Testis (tissue), 3 donors: ENCODE measurements around the gene AMY1B. TPM values are rescaled to one million over a fixed set of nuclear protein-coding genes. Genes with fewer than 3 reads are reported as not detected.
"Not testable (repeated sequence)": the region's sequence is repeated elsewhere in the genome, so short reads cannot be mapped to it uniquely, and the experiment has no call there.

ENCODE experiments used
- DNase-seq: peaks from one replicate; pipeline ENCODE4 v3.0.0-alpha.2; 2019
- H3K27ac ChIP-seq, 2 donors: fragments of 200-600 bp; sonication (generic); one replicate each; pipeline ENCODE4 v1.5.1; 2019
- H3K27me3 ChIP-seq: fragments of 200-600 bp; sonication (generic); one replicate; pipeline ENCODE4 v1.5.1; 2019
- H3K36me3 ChIP-seq: fragments of 200-600 bp; sonication (generic); one replicate; pipeline ENCODE4 v1.5.1; 2017; ENCODE audit warnings: low read depth; ENCODE audit errors: missing control alignments
- H3K4me1 ChIP-seq: fragments of 200-600 bp; sonication (generic); one replicate; pipeline ENCODE4 v1.5.1; 2019
- H3K4me3 ChIP-seq, 2 donors: fragments of 200-600 bp; sonication (generic); one replicate each; pipeline ENCODE4 v1.5.1; 2017 to 2019
- H3K9me3 ChIP-seq: fragments of 200-600 bp; sonication (generic); one replicate; pipeline ENCODE4 v1.5.1; 2017
- WGBS, 2 donors: methylation state at CpG; one replicate each; pipeline ENCODE4 v1.1.5; 2018; 5-methylcytosine and 5-hydroxymethylcytosine counted together
- intact Hi-C: fragments of 100-400 bp; cut with DNase I; formaldehyde crosslinking; loops from one replicate; pipeline ENCODE4 v1.15.1; 2023; ENCODE audit warnings: low total_unique reads
- polyA plus RNA-seq: library from polyadenylated mRNA; stranded (reverse); fragments of 350-450 nt; fragmentation: Illumina TruSeq; extraction: RNeasy Lipid Tissue Mini Kit (QIAGEN cat#74804); gene quantifications from one replicate; pipeline ENCODE4 v1.2.3, GENCODE V29; 2014; ENCODE audit warnings: low read depth, low replicate concordance; ENCODE audit not compliant: insufficient read depth
- small RNA-seq, 2 donors: library from RNA; depleted of rRNA; stranded (forward); fragments of <200 nt; gene quantifications; one replicate each; pipeline ENCODE3, GENCODE V24; 2016
- total RNA-seq, 2 donors: library from RNA; depleted of rRNA; stranded (reverse); fragments of >200 nt; gene quantifications; one replicate each; pipeline ENCODE4 v1.2.3, GENCODE V29; 2016

The AMY1B gene
- total and polyA plus RNA-seq, 3 donors from 2014 or later = 1.1 TPM; not detected in 2

DNA sequence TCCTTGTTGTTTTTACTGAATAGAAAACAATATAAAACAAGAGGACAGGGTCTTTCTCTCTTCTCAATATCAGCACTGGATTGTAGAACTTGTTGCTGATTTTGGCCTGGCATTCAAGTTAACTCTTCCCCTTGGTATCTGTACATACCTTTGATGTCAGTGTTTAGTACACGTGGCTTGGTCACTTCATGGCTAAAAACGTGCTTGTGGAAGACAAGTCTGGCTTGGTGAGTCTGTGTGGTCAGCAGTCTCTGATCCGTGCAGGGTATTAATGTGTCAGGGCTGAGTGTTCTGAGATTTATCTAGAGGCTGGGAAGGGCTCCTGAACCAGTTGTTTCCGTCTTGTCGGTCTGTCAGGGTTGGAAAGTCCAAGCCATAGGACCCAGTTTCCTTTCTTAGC, 40.5 kb downstream of the AMY1B start, which contains the start of gene AMY1A:
TSS of gene AMY1A (plus strand) at position 301 of the 400 bp plus-strand sequence. CDS start 571 bp downstream, outside the sequence.
- H3K36me3 ChIP-seq, H3K4me1 ChIP-seq, intact Hi-C loops, DNase-seq, H3K4me3 ChIP-seq, H3K9me3 ChIP-seq, H3K27me3 ChIP-seq, H3K27ac ChIP-seq: not testable (repeated sequence)
- no CpG with 5 or more reads among the region's 5 CpGs for WGBS, 2 donors

DNA sequence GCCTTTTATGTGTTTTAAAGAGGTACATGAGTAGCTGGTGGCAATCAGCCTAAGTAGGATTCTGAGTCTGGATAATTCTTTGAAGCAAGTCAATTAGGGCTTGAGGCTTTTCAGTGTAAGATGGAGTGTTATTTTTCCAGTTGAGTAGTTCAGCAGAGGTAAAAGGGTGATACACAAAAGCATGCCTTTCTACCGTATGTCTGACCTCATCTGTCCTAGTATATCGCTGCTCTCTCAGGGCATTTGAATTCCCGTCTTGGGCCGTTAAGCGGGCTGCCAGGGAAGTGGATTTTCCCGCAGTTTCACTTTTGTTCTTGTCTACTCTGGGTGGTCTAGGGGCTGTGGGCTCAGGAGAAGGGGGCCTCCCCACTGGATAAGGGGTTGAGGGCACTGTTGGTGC, 41.9 kb downstream of the AMY1B start:
- H3K27me3 ChIP-seq, DNase-seq, H3K4me1 ChIP-seq, H3K9me3 ChIP-seq, H3K4me3 ChIP-seq, H3K27ac ChIP-seq, intact Hi-C loops, H3K36me3 ChIP-seq: not testable (repeated sequence)
- WGBS, 2 donors = no CpG with 5 or more reads among the region's 6 CpGs

DNA sequence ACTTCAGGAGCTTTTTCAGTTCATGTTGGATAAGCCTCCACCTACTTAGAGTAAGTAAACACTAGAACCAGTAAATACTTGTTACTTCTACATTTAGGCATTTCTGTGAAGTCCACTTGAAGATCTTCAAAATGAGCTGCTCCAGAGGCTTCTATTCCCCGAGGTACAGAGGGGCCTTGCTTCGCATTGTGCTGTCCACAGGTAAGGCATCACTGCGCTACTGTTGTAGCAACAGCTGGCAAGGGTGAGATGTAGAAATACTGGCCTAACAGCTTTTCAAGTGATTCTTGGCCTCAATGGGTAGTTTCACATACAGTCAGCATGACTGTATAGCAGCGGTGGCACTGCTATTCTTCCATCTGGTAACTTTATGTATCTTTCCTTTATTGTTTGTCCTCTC, 45.1 kb downstream of the AMY1B start:
- H3K9me3 ChIP-seq, H3K4me1 ChIP-seq, H3K27me3 ChIP-seq, H3K36me3 ChIP-seq, intact Hi-C loops, H3K27ac ChIP-seq, H3K4me3 ChIP-seq, DNase-seq: not testable (repeated sequence)
- WGBS, 2 donors = no CpG with 5 or more reads among the region's 4 CpGs

DNA sequence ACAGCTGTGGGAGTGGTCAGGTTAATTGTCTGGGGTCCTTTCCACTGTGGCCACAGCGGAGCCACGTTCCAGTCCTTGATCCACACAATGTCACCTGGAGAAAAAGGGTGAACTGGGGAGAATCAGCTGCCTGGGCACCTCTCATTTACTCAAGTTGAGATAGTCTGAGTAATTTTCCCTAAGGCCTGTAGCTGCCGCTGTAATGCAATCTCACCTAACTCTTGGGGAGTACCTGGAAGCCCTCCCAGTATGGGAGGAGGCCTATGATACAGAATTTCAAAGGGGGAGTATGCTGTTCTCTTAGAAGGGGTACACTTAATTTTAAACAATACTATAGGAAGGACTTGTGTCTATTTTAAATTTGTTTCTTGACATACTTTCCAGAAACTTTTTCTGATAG, 45.7 kb downstream of the AMY1B start:
- H3K9me3 ChIP-seq, DNase-seq, H3K4me1 ChIP-seq, H3K36me3 ChIP-seq, H3K27me3 ChIP-seq, intact Hi-C loops, H3K27ac ChIP-seq, H3K4me3 ChIP-seq: not testable (repeated sequence)
- WGBS, 2 donors = no CpG with 5 or more reads among the region's 3 CpGs

DNA sequence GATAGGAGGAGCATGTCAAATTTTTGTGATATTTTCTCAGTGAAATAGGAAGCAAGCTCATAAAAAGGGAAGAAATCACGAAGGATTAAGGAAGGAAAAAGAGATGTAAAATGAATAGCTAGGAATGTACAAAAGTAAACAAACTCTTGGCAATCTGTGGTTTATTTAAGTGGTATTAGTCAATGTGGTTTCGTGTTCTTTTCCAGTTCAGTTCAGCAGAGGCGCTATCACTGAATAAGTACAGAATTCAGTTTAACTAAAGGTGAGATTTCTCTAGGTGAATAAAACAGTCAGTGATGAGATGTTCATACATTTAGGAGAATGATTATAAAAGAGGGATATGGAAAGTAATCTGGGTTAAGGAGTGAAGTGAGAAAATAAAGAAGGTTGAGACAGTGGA, 52.1 kb downstream of the AMY1B start:
- H3K36me3 ChIP-seq, H3K27me3 ChIP-seq, H3K9me3 ChIP-seq, H3K27ac ChIP-seq, H3K4me1 ChIP-seq, H3K4me3 ChIP-seq, DNase-seq, intact Hi-C loops: not testable (repeated sequence)
- no CpG with 5 or more reads among the region's 3 CpGs for WGBS, 2 donors

DNA sequence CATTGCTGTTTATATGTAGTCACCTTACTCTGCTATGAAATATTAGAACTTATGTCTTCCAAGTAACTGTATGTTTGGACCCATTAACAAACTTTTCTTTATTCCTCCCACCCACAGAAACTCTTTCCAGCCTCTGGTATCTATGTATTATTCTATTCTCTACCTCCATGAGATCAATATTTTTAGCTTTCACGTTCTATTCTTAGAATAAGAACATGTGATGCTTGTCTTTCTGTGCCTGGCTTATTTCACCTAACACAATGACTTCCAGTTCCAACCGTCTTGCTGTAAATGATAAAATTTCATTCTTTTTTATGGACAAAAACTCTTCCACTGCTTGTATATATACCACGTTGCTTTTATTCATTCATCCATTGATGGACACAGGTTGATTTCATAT, 54.8 kb downstream of the AMY1B start:
- WGBS, 2 donors = no CpG with 5 or more reads among the region's 3 CpGs

More for the DNA sequence above, 54.8 kb downstream of the AMY1B start:
- H3K9me3 ChIP-seq, H3K27ac ChIP-seq, intact Hi-C loops, DNase-seq, H3K4me1 ChIP-seq, H3K27me3 ChIP-seq, H3K36me3 ChIP-seq, H3K4me3 ChIP-seq: not testable (repeated sequence)

Small RNAs within 50 kb of the gene (small RNA-seq; reads per million reads assigned to genes)
- gene AC105272.1 = 0 reads per million in 2 donors

Other genes with a start within 250 kb of the AMY1B start
- 10 to 100 TPM; 48.6 to 62.0 TPM for gene RNPC3, start 170.5 kb downstream of the AMY1B start, total RNA-seq
- gene RNPC3, start 170.5 kb downstream of the AMY1B start, polyA plus RNA-seq = 18.7 TPM
- gene AMY2B, start 124.6 kb downstream of the AMY1B start, total RNA-seq = 10 to 100 TPM; 16.0 to 19.4 TPM
- 6.6 TPM for gene AMY2B, start 124.6 kb downstream of the AMY1B start, polyA plus RNA-seq
- gene AMY2A, start 78.8 kb downstream of the AMY1B start, total RNA-seq = under 1 TPM; 0.24 to 0.99 TPM
- 0.63 TPM for gene AMY2A, start 78.8 kb downstream of the AMY1B start, polyA plus RNA-seq
- not detected for gene AMY1A, start 40.5 kb downstream of the AMY1B start, total RNA-seq
- gene AMY1A, start 40.5 kb downstream of the AMY1B start, polyA plus RNA-seq = 1.1 TPM
- 1 to 10 TPM in 1 of 2 donors, under 1 TPM in 1; 0.81 to 1.7 TPM for gene AMY1C, start 53.7 kb upstream of the AMY1B start, total RNA-seq
- 4.4 TPM for gene AMY1C, start 53.7 kb upstream of the AMY1B start, polyA plus RNA-seq